SU-DHL-6 (cell line): Measurements from ENCODE around the gene SYT13.

Experiments used
- H2AFZ ChIP-seq: fragments of 200-600 bp; sonication (generic); 2 replicates; pipeline ENCODE4 v1.6.1; 2014; ENCODE audit warnings: low read depth, mild to moderate bottlenecking, moderate library complexity, mixed read lengths, antibody characterized with exemption, low read length; ENCODE audit not compliant: severe bottlenecking
- H3F3A ChIP-seq: fragments of 200-600 bp; shearing (Covaris generic); 2 replicates; pipeline ENCODE4 v1.6.0; 2016; ENCODE audit warnings: antibody characterized with exemption, mild to moderate bottlenecking; ENCODE audit not compliant: insufficient read depth
- H3K27ac ChIP-seq: fragments of 200-600 bp; sonication (generic); 2 replicates; pipeline ENCODE4 v1.5.1; 2016; ENCODE audit warnings: low read depth, mild to moderate bottlenecking, low read length, moderate library complexity, mixed read lengths
- H3K27me3 ChIP-seq: fragments of 200-600 bp; sonication (generic), shearing (Covaris generic); 2 replicates; pipeline ENCODE4 v1.6.0; 2014; ENCODE audit warnings: mild to moderate bottlenecking, low read length
- H3K36me3 ChIP-seq: fragments of 200-600 bp; sonication (generic); 2 replicates; pipeline ENCODE4 v1.6.1; 2014; ENCODE audit warnings: mild to moderate bottlenecking, low read length, mixed read lengths
- H3K4me2 ChIP-seq: fragments of 300-600, 200-600 bp; shearing (Covaris generic), sonication (generic); 2 replicates; pipeline ENCODE4 v1.6.0; 2014; ENCODE audit warnings: low read length, low read depth, mild to moderate bottlenecking; ENCODE audit not compliant: poor library complexity, severe bottlenecking
- H3K4me3 ChIP-seq: fragments of 200-600 bp; sonication (generic); 2 replicates; pipeline ENCODE4 v1.5.1; 2014; ENCODE audit warnings: antibody characterized with exemption, low read length, mild to moderate bottlenecking, mixed read lengths; ENCODE audit not compliant: insufficient read depth, poor library complexity, severe bottlenecking
- H3K79me2 ChIP-seq: fragments of 200-600 bp; sonication (generic); 2 replicates; pipeline ENCODE4 v1.6.1; 2014; ENCODE audit warnings: mild to moderate bottlenecking, low read length, moderate library complexity; ENCODE audit not compliant: insufficient read depth
- H3K9ac ChIP-seq: fragments of 200-600 bp; sonication (generic); 2 replicates; pipeline ENCODE4 v1.7.0; 2014; ENCODE audit warnings: mild to moderate bottlenecking, low read length
- H3K9me2 ChIP-seq: fragments of 200-600 bp; sonication (generic); replicated peaks from 2 replicates; pipeline ENCODE4 v1.6.1; 2014; ENCODE audit warnings: low read length; ENCODE audit not compliant: insufficient read depth
- H3K9me3 ChIP-seq: fragments of 200-600 bp; sonication (generic); 2 replicates; pipeline ENCODE4 v1.6.1; 2014; ENCODE audit warnings: low read length, mixed read lengths; ENCODE audit not compliant: insufficient read depth
- H4K20me1 ChIP-seq: fragments of 200-600 bp; sonication (generic); 2 replicates; pipeline ENCODE4 v1.6.1; 2014; ENCODE audit warnings: low read depth, mild to moderate bottlenecking, antibody characterized with exemption, low read length, moderate library complexity, mixed read lengths
- CTCF ChIP-seq: fragments of 200-600 bp; sonication (generic); IDR thresholded peaks from one replicate; pipeline ENCODE4 v1.5.1; 2017; ENCODE audit warnings: antibody characterized with exemption, mild to moderate bottlenecking, low read length, moderate library complexity; ENCODE audit not compliant: insufficient read depth, poor library complexity, severe bottlenecking
- EZH2phosphoT487 ChIP-seq: fragments of 200-600 bp; sonication (generic), shearing (Covaris generic); conservative IDR thresholded peaks from 2 replicates; pipeline ENCODE4 v1.6.1; 2018; ENCODE audit warnings: mild to moderate bottlenecking, antibody characterized with exemption, low read length, moderate library complexity, mixed read lengths

Gene SYT13

GRCh38 chr11:45334410-45334809 is 48.3 kb upstream of the SYT13 start:
- no peaks in the 10 kb centered on the region for H4K20me1 ChIP-seq
- no peaks in the 10 kb centered on the region for H3K36me3 ChIP-seq
- H3K4me3 ChIP-seq: no peak overlapping the region
- H3K9ac ChIP-seq: no peak overlapping the region
- H3K27me3 ChIP-seq: no peaks in the 10 kb centered on the region
- no peaks in the 10 kb centered on the region for H3K9me3 ChIP-seq
- H3K27ac ChIP-seq: no peak overlapping the region
- no peak for TF ChIP-seq CTCF
- TF ChIP-seq EZH2phosphoT487: no peak
- no peak overlapping the region for H2AFZ ChIP-seq
- no peak overlapping the region for H3K4me2 ChIP-seq
- H3K9me2 ChIP-seq: no peaks in the 10 kb centered on the region
- H3F3A ChIP-seq: no peaks in the 10 kb centered on the region
- no peaks in the 10 kb centered on the region for H3K79me2 ChIP-seq

GRCh38 chr11:45333001-45333971 is 47.1 kb upstream of the SYT13 start:
- no peaks in the 10 kb centered on the region for H3K9me2 ChIP-seq
- H3F3A ChIP-seq: no peaks in the 10 kb centered on the region
- no peaks in the 10 kb centered on the region for H3K79me2 ChIP-seq
- H4K20me1 ChIP-seq: no peaks in the 10 kb centered on the region
- peak overlapping the region; percentile 32 for H2AFZ ChIP-seq
- H3K9ac ChIP-seq: no peak overlapping the region
- no peaks in the 10 kb centered on the region for H3K27me3 ChIP-seq
- no peaks in the 10 kb centered on the region for H3K36me3 ChIP-seq
- H3K4me2 ChIP-seq: peak overlapping the region; percentile 40
- H3K27ac ChIP-seq: no peak overlapping the region
- H3K4me3 ChIP-seq: peak overlapping the region; percentile 28
- TF ChIP-seq CTCF (no peak), EZH2phosphoT487 (no peak)
- H3K9me3 ChIP-seq: no peaks in the 10 kb centered on the region

GRCh38 chr11:45332276-45332934 is 46.3 kb upstream of the SYT13 start:
- Histone ChIP-seq H3F3A (no peaks in the 10 kb centered on the region), H2AFZ (peak overlapping the region; percentile 32), H3K9ac (no peak overlapping the region), H3K9me2 (no peaks in the 10 kb centered on the region), H3K79me2 (no peaks in the 10 kb centered on the region), H3K9me3 (no peaks in the 10 kb centered on the region), H3K4me3 (no peak overlapping the region), H3K36me3 (no peaks in the 10 kb centered on the region), H4K20me1 (no peaks in the 10 kb centered on the region), H3K27ac (no peak overlapping the region), H3K4me2 (peak overlapping the region; percentile 12), H3K27me3 (no peaks in the 10 kb centered on the region)
- TF ChIP-seq CTCF: peak; percentile 23
- no peak for TF ChIP-seq EZH2phosphoT487
